GM13976 (cell line): ENCODE results near the gene CAV2.
A peak's percentile ranks its signal among the peaks of the same experiment; 100 is the strongest.

Experiments
- DNase-seq: peaks from one replicate; pipeline ENCODE4 v3.0.0; 2012; ENCODE audit warnings: low spot score
- CTCF ChIP-seq: IDR thresholded peaks from 2 replicates; pipeline ENCODE4 v1.5.1; 2012; ENCODE audit warnings: borderline replicate concordance, mild to moderate bottlenecking; ENCODE audit not compliant: insufficient read depth; ENCODE audit errors: extremely low read depth, missing control alignments, control extremely low read depth
- in situ Hi-C: fragments of 300-500 bp; cut with MboI; formaldehyde crosslinking; loops from one replicate; pipeline ENCODE4 v1.12.0; 2022; ENCODE audit warnings: low sequenced_read_pairs, mixed read lengths, inconsistent platforms; ENCODE audit not compliant: unreplicated experiment

Gene CAV2, protein sequence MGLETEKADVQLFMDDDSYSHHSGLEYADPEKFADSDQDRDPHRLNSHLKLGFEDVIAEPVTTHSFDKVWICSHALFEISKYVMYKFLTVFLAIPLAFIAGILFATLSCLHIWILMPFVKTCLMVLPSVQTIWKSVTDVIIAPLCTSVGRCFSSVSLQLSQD

GRCh38 chr7:116499168-116500077 is at the start of gene CAV2:
Gene CAV2 (plus strand): TSS chr7:116499738. CDS start chr7:116499782, 44 bp downstream.
- peak; percentile 50 for DNase-seq
- TF ChIP-seq CTCF, result no peak
- in situ Hi-C loops, result no loop called here

GRCh38 chr7:116449950-116450349 is 49.6 kb upstream of the CAV2 start:
- in situ Hi-C loops, result no loop called here
- no peak for TF ChIP-seq CTCF
- no peak for DNase-seq

GRCh38 chr7:116451957-116452729 is 47.4 kb upstream of the CAV2 start:
- no peak for DNase-seq
- in situ Hi-C loops, result no loop called here
- no peak for TF ChIP-seq CTCF

- no peak for TF ChIP-seq CTCF
- DNase-seq, result no peak
- in situ Hi-C loops, result no loop called here
Observed at GRCh38 chr7:116454377-116454776, 45.2 kb upstream of the CAV2 start.

- in situ Hi-C loops, result no loop called here
- no peak for DNase-seq
- no peak for TF ChIP-seq CTCF
Observed at GRCh38 chr7:116455009-116455408, 44.5 kb upstream of the CAV2 start.

DNA sequence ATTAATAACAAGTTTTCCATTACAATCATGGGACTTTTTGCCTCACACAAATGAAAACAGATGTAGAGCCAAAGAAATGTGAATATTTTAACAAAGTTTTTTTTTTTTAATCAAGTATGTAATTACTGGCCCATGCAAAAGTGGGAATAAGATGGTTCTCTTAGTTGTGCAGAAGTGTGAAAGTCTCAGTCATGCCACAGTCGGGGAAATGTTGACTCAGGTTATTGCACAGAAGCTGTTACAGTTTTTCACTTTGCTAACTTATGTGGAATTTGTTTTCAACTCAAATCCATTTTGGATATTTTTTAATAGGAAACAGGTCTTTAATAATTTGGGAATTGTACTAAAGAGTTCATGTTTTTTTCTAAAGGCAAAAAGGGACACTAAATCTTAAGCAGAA is 44.0 kb upstream of the CAV2 start:
- no peak for DNase-seq
- TF ChIP-seq CTCF, result no peak
- in situ Hi-C loops, result no loop called here
